PC-9 (cell line): Measurements from ENCODE around the gene PDCD1LG2.

Experiments
- EZH2 ChIP-seq: fragments of 200-600 bp; sonication (generic); IDR thresholded peaks from 2 replicates; pipeline ENCODE4 v1.8.0; 2017; ENCODE audit warnings: antibody characterized with exemption, low read depth
- TF ChIP-seq, protein P1 (sequence below): fragments of 200-600 bp; sonication (generic); conservative IDR thresholded peaks from 2 replicates; pipeline ENCODE4 v1.6.1; 2017; ENCODE audit warnings: mixed run types, antibody characterized with exemption, mild to moderate bottlenecking, moderate library complexity

DNA sequence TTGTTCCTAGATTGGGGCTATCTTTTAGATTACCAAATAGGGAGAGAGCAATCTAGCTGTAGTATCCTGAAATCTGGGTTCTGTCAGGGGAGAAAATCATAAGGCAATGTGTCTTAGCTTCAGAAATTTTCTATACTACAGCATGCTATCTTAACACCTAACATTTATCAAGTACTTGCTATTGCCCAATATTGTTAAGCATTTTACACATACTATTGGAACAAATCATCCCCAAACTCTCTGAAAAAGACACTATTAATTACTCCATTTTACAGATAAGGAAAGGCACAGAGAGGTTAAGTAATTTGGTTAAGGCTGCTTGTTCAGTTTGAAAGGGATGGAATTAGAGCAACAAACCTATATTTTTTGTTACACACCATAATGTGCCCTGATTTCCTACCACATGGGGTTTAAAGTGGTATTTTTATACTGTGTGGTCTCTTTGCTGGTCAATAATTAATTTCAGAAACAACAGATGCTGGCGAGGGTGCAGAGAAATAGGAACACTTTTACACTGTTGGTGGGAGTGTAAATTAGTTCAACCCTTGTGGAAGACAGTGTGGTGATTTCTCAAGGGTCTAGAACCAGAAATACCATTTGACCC is 61.4 kb downstream of the PDCD1LG2 start:
- TF ChIP-seq, protein P1, sequence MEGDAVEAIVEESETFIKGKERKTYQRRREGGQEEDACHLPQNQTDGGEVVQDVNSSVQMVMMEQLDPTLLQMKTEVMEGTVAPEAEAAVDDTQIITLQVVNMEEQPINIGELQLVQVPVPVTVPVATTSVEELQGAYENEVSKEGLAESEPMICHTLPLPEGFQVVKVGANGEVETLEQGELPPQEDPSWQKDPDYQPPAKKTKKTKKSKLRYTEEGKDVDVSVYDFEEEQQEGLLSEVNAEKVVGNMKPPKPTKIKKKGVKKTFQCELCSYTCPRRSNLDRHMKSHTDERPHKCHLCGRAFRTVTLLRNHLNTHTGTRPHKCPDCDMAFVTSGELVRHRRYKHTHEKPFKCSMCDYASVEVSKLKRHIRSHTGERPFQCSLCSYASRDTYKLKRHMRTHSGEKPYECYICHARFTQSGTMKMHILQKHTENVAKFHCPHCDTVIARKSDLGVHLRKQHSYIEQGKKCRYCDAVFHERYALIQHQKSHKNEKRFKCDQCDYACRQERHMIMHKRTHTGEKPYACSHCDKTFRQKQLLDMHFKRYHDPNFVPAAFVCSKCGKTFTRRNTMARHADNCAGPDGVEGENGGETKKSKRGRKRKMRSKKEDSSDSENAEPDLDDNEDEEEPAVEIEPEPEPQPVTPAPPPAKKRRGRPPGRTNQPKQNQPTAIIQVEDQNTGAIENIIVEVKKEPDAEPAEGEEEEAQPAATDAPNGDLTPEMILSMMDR = no peak
- no peak for TF ChIP-seq EZH2
